Measurements from ENCODE around the gene MPPED1.

- TF ChIP-seq CTCF (IDR thresholded peaks at IDR 0.05 in 8 of 11, conservative IDR thresholded peaks at IDR 0.05 in 3 of 11): no peak
- no peak for TF ChIP-seq POLR2A (IDR thresholded peaks at IDR 0.05)
Observed at GRCh38 chr22:43476751-43477725, 65.2 kb downstream of the MPPED1 start.
